HL-60/S4 treated with phorbol 12-myristate 13-acetate at 8.2 ng/mL for 4 days and 3 days (cell line): ENCODE data around the gene OR52D1.

Experiments
- in situ Hi-C: fragments of 300-500 bp; cut with MboI; formaldehyde crosslinking; loops from 2 replicates; pipeline ENCODE4 v1.15.0; 2022; ENCODE audit warnings: low sequenced_read_pairs

Gene OR52D1

DNA sequence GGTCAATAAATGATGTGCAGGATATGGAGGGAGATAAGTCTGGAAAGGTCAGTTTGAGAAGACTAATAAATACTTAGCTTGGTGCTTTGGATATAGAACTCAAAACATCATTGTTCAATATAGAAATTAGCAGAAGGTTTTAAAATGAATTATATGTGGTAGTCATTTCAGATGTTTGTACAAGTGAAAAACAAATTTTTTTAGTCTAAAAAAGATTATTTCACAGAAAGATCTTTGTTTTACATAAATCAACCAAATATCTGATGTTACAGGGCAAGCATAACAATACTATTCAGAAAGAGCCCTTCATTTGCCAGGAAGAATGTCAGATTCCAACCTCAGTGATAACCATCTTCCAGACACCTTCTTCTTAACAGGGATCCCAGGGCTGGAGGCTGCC lies at the start of gene OR52D1:
Gene OR52D1 (plus strand): TSS at position 301 of the 400 bp plus-strand sequence. CDS start 22 bp downstream, at position 323.
- in situ Hi-C loops: no loop called here

DNA sequence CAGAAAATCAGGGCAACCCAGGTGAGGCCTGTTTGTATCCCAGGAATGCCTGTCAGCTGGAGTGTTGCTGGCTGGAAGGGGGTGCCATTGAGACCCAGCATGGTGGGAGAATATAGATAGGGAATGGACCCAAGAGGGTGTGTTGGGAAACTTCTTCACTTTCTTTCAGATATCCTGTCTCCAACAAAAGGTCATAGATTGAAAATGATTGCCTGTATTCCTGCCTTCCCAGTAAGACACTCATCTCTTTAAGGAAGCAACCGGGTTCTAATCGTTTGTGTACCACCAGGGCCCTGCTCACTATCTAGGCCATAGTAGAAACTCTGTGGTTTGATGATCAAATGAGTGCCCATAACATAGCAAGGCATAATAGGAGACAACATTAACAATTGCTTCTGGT lies 47.1 kb upstream of the OR52D1 start, which contains the start of gene OR51I1:
Gene OR51I1 (minus strand): TSS at position 101 of the 400 bp plus-strand sequence. CDS start 0 bp downstream, at position 101.
- in situ Hi-C loops: no loop called here

DNA sequence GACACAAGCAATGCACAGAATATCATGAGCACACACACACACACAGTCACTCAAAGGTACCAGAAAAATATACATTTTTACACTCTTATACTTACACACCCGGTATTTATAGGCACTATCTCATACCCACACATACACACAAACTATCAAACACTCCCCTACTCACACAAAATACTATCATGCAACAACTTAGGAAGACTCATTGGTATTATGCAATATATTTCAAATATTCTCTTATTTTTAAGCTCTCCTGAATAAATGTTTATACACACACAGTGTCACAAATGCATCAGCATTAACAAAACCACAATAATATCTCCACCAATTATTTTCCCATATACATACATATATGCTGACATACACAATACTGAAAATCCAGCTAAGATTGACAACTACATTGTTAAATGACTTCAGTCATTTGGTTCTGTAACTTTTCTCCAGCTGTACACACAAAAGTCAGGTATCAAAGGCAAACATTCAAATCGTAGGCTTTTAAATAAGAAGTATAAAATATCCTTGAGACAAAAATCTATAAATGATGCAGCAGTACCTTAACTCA lies 44.6 kb upstream of the OR52D1 start:
- in situ Hi-C loops: no loop called here

DNA sequence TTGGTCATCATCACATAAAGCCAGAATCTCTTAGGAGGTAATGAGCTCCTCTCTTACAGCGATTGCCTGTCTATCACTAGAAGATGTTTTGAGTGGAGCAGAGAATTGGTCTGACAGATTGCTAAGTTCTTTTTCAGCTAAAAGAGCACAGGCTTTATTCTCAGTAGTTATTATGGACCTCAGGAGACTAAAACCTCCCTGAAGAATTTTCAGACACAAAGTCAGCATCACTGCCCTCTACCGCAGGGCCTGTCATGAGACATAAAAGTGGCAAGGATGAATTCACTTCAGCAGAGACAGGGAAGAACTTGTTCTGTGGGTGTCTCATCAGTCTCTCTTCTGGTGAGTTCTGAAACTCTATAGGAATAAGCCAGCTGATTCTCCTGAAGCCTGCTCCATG lies 39.5 kb upstream of the OR52D1 start, which contains the start of gene OR51I2:
Gene OR51I2 (plus strand): TSS at position 301 of the 400 bp plus-strand sequence. CDS start 4,166 bp downstream, outside the sequence.
- in situ Hi-C loops: no loop called here

DNA sequence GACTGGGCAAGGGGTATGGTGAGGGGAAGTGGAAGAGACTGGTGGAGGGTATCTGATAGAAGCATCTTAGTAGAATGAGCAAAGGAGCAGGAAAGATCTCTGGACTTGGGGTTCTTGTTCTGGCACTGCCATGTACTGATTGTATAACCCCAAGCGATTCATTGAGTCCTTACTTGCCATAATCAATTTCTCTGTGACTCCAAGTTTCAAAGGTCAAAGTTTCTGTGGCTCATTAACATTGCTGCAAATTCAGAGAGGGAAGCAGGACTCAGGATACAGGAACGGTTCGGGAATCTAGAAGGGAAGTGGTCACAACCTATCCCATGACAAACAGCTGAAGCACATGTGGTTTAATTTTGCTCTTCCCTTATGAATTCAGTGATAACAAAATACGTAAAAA lies 39.1 kb upstream of the OR52D1 start:
- in situ Hi-C loops: no loop called here

DNA sequence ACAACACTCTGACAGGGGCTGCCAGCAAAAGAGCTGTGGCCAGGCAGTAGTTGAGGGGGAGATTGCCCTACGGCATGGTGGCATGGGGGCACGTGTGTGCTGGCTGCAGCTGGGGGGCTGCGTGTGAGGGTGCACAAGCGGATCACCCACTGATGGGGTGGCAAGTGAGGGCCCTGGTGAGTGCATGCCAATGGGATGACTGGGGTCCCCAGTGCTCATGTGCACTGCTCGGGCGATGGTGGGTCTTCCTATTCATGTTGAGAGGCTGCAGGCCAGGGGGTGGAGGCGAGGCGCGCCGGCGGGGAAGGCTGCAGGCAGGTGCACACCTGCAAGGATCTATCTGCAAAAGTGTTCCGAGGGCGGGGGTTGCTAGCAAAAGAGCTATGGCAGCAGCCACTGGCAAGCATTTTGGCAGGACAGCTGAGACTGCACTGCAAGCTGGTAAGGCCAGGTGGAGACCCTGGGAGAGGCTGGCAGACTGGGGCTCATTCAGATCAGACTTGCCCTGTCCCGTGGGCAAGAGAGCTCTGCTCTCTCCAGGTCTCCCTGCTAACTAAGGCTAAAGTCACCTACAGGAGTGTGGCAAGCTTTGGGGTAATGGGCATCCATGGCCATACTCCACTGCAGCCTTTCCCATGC lies 27.4 kb upstream of the OR52D1 start:
- in situ Hi-C loops: no loop called here

DNA sequence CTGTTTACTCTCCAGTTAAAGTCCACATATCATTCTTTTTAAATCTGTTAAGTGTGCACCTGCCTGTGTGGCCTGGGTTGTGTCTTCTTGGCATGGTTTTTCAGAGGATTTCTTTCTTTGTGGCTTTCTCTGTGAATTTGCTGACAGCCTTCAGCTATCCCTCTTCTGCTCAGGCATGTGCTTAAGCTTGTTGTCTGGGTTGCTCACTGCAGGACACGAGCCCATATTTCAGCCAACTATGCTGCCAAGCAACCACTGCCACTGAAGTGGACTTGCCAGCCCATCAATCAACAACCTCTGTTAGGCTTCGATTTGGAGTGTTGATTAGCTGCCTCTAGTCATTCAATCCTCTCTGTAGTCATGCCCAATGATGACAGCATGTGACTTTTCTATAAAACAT lies 21.0 kb upstream of the OR52D1 start:
- in situ Hi-C loops: no loop called here

DNA sequence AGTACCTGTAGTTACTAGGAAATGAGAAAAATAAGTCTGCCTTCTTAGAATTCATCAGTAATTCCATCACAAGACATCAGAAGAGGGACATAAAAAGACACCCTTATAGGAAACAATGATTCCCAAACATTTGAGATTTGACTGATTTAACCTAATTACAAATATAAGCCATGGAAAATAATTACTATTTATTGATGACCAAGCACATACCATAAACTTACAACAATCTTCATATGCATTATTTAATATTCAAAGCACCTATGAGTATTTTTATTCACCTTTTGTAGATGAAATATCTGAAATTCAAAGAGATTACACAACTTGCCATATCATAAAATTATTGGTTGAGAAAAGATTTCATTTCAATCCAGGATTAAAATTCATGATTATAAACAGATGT lies 14.6 kb upstream of the OR52D1 start:
- in situ Hi-C loops: no loop called here

DNA sequence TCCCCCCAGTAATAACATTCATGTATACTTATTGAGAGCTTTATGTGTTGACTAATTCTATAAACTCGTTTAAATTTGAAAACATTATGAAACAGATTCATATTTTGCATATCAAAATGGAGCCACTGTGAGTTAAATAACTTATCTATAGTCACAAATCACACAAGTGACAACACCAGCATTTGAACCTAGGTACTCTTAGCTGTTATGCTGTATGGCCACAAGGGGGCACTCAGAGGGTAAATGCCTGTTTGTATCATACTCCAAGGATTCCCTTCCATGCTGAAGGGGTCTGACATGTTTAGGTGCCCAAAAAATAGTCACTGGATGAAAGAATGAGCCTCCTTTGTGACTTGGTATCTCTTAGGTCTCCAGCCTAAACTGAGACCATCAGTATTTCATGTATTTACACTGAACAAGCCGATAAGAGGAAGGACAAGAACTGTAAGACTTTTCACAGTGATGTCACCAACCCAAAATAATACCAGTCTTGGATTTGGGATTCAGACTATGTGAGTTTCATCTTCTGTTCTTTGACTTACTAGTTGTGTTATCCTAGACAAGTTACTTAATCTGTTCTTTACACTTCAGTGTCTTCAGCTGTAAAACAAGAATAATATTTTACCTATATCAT lies 12.2 kb upstream of the OR52D1 start:
- in situ Hi-C loops: no loop called here

DNA sequence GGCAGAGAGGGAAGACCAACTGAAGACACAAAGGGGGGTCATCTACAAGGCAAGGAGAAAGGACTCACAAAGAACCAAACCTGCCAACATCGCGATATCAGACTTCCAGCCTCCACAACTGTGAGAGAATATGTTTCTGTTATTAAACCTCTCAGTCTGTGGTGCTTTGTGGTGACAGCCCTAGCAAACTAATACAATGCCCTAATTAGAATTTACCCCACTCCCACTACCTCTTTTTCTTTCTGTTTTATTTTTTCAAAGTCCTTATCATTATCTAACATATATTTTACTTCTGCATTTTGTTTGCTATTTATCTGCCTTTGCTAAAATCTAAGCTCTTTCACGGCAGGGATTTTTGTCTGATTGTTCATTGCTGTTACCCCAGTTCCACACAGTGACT lies 2.5 kb upstream of the OR52D1 start:
- in situ Hi-C loops: no loop called here

DNA sequence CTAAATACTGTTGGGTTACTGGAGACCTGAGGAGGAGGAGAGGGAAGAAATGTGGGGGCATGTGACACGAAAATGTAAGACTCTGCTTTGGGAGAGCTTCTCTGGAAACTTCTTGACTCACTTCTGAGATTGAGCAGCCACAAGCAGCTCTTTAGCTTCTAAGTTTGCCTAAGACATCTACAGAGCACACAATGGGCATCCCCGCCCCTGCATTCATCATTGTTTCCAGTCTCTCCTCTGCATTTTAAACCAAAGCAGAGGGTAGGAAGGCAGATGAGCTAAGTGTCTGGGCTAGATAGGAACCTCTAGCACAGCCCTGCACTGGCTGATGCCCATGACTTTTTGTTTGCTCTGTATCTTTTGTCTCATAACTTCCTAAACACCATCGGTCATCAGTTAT lies 2.1 kb upstream of the OR52D1 start:
- in situ Hi-C loops: no loop called here

DNA sequence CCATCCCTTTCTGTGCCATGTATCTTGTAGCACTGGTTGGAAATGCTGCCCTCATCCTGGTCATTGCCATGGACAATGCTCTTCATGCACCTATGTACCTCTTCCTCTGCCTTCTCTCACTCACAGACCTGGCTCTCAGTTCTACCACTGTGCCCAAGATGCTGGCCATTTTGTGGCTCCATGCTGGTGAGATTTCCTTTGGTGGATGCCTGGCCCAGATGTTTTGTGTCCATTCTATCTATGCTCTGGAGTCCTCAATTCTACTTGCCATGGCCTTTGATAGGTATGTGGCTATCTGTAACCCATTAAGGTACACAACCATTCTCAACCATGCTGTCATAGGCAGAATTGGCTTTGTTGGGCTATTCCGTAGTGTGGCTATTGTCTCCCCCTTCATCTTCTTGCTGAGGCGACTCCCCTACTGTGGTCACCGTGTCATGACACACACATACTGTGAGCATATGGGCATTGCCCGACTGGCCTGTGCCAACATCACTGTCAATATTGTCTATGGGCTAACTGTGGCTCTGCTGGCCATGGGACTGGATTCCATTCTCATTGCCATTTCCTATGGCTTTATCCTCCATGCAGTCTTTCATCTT lies 414 bp downstream of the OR52D1 start:
- in situ Hi-C loops: no loop called here

DNA sequence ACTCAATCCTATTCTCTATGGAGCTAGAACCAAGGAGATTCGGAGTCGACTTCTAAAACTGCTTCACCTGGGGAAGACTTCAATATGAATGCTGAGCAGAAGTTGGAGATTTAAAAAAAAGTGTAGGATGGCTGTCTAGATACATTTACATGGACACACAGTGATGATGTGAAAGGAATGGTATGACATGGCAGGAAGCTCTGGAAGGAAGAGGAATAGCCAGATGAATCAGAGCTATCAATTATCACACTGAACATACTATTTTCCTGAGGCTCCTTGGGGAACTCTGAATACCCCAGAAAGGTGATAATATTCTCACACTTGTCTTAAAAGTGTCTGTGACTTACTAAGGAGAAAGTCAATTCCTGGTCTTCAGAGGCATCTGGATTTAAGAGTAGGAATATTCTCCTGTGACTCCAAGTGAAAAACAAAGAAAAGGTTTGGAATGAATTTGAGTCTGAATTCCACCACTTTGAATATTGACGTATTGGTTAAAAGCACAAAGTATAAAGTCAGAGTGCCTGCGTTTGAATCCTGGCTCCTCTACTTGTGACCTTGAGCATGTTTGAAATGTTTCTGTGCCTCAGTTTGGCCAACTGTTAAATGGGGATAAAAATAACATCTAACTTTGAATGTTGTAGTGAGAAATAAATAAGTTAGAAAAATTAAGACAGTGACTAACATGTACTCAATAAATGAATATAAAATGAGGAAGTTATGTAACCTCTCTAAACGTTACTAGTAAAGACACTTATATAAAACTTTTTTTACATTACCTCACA lies 1.3 kb downstream of the OR52D1 start:
- in situ Hi-C loops: no loop called here

DNA sequence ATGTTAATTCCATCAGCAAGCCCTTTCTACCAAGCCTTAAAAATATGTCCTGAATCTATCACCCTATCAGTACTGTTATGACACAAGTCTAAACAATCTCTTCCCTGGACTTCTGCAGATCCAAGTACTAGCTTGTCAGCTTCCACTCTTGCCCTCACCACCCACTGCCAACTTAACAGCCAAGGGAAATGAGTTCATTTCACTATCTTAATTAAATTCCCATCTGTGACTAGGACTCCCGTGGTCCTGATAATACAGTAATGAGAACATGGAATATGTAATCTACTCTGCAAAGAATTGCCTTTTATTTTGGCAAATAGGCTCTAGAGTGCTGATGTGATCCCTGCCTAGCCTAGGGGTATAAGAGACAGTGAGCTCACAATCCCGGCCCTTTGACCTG lies 11.2 kb downstream of the OR52D1 start:
- in situ Hi-C loops: no loop called here

DNA sequence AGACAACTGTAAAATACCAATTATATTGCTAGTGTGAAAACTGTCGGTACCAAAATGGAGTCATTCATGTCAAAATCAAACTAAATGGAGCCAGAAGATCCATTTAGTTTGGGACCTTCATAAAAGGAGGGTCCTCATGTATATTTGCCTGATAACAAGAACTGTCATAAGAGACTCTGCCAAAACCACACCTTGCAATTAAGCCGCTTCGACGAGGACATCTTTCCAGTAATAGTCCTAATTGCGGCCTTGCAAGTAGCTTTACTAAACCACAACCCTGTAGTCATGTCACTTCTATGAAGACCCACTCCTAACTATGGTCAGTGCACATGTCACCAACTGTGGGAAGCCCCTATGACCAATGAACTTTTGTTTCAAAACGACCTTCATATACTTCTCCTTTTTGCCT lies 11.9 kb downstream of the OR52D1 start:
- in situ Hi-C loops: no loop called here

DNA sequence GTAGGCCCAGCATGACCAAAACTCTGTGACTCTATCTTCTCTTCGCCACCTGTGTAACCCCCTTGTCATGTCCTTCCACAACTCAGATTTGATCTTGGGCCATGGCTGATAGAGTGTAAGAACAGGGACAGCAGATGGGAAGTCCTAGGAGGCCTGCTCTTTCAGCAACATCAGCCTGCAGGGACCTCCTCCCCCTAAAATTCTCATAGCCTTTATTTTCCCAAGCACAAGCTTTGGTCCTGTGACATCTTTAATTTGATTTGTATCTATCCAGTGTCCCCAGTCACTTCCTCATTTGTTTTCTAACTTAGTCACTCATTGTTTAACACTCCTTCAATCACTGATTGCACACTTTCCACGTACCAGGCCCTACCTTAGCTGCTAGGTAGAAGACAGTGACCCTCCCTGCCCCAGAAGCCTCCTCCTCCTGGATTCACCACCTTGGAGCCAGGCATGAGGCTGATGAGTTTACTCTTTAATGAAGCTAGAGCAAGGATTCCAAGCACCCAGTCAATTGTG lies 16.0 kb downstream of the OR52D1 start:
- in situ Hi-C loops: no loop called here

DNA sequence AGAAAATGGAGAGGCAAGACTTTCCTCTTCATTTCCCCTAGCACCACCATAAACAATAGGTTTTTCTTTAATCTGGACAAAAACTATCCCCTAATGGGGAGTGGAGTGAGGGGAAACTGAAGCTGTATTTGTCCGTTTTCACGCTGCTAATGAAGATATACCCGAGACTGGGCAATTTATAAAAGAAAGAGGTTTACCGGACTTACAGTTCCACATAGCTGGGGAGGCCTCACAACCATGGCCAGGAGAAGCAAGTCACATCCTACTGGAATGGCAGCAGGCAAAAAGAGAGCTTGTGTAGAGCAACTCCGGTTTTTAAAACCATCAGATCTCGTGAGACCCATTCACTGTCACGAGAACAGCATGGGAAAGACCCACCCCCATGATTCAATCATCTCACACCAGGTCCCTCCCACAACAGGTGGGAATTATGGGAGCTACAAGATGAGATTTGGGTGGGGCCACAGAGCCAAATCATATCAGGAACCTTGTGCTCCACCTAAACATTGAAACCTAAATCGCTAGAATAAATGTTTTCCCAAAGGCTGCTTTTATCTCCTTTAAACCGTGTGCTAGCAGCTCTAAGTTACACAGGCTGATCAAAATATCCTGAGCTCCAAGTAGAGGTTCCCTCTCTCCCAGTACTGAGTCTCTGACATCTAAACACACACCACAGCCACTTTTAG lies 17.0 kb downstream of the OR52D1 start:
- in situ Hi-C loops: no loop called here

DNA sequence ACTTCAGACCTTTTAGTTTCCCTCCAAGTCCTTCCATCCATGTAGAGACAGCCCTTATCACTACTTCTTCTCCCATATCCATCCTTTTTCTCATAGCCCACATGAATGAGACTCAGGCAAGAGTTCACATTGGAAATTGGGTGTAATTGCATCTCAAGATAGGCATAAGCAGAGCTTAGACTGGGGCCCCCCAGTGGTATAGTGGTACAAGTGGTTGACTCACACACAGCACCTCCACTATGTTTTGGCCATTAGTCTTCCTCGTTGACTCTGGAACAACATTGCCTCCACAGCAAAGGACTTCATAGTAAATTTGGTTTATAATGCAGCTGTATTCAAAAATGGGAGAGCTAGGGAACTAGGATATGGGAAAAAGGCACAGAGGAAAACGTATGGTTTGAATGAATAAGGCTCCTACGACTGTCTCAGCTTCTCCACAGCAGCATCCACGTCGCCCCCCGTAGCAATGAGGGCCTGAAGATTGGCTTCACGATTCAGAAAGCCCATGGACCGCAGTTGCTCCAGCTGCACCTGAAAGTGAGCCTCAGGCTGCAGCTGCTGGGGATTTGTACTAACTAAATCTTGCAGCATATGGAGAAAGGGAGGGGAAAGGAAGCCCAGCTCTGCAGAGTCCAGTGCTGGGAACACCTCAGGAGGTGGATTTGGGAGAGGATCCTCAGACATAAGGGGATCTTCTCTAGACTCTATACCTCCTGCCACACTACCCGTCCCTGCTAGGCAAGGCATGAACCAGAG lies 18.9 kb downstream of the OR52D1 start:
- in situ Hi-C loops: no loop called here

DNA sequence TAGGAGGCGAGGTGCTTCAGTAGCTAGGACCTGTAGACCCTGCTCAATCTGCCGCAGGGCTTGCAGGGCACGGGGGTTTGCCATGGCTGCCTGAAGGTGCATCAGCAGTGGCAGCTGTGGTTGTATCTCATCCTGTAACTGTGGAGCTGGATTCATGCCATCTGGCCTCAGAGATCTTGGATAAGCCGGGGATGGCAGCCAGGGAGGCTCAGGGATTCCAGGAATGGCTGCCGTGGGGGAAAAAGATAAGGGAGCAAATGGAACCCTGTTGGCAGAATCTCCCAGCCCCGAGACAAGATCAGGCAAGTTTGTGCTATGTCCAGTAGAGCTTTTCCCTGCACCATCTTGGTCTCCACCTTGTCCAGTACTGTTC lies 19.4 kb downstream of the OR52D1 start:
- in situ Hi-C loops: no loop called here

DNA sequence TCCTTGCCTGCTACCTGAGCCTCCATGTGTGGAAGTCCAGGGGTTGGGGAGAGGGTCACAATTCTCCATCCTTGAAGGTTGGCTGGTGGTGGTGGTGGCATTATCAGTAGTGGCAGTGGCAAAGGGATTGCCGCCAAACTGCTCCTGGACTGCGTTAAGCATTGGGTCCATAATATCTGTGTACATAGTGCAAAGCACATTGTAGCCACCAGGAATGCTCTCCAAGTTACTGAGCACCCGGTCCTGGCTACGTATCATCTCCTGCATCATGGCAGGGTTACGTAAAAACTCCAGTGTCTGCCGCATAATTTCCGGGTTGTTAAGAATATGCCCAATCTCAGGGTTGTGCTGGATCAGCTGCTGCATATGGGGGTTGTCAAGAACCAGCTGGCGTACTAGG lies 20.1 kb downstream of the OR52D1 start:
- in situ Hi-C loops: no loop called here
